Measurements from ENCODE around the gene AP1M1.
A peak's percentile ranks its signal among the peaks of the same experiment; 100 is the strongest.

Gene AP1M1

GRCh38 chr19:16191216-16191908 is 6.3 kb upstream of the AP1M1 start:
- H3K4me3 ChIP-seq (ENCODE audit: low read length): no peak overlapping the region
- no peak for DNase-seq (ENCODE audit: low read depth)
- TF ChIP-seq, protein P1, sequence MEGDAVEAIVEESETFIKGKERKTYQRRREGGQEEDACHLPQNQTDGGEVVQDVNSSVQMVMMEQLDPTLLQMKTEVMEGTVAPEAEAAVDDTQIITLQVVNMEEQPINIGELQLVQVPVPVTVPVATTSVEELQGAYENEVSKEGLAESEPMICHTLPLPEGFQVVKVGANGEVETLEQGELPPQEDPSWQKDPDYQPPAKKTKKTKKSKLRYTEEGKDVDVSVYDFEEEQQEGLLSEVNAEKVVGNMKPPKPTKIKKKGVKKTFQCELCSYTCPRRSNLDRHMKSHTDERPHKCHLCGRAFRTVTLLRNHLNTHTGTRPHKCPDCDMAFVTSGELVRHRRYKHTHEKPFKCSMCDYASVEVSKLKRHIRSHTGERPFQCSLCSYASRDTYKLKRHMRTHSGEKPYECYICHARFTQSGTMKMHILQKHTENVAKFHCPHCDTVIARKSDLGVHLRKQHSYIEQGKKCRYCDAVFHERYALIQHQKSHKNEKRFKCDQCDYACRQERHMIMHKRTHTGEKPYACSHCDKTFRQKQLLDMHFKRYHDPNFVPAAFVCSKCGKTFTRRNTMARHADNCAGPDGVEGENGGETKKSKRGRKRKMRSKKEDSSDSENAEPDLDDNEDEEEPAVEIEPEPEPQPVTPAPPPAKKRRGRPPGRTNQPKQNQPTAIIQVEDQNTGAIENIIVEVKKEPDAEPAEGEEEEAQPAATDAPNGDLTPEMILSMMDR (IDR thresholded peaks at IDR 0.05; ENCODE audit: insufficient read depth, low read depth, low read length, missing control alignments): no peak

DNA sequence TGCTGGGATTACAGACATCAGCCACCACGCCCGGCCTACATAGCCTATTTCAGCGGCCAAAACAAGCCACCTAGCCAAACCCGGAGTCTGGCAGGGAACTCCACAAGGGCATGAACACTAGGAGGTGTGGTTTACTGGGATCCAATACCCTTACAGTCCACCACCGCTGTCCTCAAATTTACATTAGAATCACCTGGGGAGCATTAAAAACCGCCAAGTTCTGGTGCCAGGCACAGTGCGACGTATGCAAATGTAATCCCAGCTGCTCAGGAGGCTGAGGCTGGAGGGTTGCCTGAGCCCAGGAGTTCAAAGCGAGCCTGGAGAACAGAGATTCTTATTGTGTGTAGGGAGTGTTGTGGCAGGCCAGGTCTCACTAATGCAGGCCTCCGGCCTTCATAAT is 4.2 kb upstream of the AP1M1 start:
- no peak for DNase-seq (ENCODE audit: low read depth)
- H3K4me3 ChIP-seq (ENCODE audit: low read length): no peak overlapping the region
- TF ChIP-seq, protein P1 (IDR thresholded peaks at IDR 0.05; ENCODE audit: insufficient read depth, low read depth, low read length, missing control alignments): no peak

- peak overlapping the region; percentile 52 for H3K4me3 ChIP-seq (ENCODE audit: low read length)
- TF ChIP-seq, protein P1 (IDR thresholded peaks at IDR 0.05; ENCODE audit: insufficient read depth, low read depth, low read length, missing control alignments): no peak
- DNase-seq (ENCODE audit: low read depth): peak; percentile 48
These were observed 506 bp upstream of the AP1M1 start for GRCh38 chr19:16197188-16197621.

DNA sequence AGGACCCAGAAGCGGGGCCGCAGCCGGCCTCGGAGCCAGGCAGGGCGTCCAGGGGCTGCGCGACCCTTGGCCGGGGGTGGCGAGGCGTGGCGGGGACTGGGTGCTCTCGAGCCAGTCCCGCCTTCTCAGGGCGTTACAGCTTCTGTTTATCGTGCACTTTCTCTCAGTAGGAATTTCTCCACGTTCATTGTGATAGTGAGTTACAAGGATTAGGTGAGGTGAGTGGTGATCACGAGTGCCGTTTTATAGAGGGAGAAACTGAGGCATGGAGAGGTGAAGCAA is 600 bp downstream of the AP1M1 start:
- TF ChIP-seq, protein P1 (IDR thresholded peaks at IDR 0.05; ENCODE audit: insufficient read depth, low read depth, low read length, missing control alignments): no peak
- peak overlapping the region; percentile 87 for H3K4me3 ChIP-seq (ENCODE audit: low read length)
- no peak for DNase-seq (ENCODE audit: low read depth)

DNA sequence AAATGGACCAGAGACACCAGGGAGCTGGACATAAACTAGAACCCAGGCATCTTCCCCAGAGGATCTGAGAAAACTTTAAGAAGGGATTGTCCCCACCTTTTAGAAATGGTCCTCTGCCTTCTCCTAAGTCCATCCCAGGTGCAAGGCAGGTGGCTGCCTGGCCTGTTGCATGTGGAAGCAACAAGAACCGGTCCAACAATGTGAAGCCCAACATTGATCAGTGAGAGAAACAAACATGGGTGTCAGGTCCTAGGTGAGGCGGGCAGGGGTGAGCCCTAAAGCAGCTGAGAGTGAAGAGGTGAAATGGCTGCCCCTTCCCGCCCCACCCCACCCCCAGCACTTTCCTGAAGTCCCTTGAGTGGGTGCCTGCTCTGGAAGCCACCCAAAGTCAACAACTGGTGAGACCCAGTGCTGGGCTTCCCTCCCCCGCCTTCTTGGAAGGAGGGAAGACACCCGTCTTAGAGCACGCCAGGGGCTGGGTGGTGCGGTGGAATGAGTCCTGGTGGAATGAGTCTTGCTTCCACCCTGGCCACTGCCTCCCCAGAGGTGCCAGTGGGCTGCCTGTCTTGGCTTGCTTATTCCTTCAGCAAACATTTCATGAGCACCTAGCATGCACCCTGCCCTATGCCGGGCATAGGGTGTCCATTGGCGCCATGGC is 1.7 kb downstream of the AP1M1 start:
- H3K4me3 ChIP-seq (ENCODE audit: low read length): no peak overlapping the region
- TF ChIP-seq, protein P1 (IDR thresholded peaks at IDR 0.05; ENCODE audit: insufficient read depth, low read depth, low read length, missing control alignments): no peak
- DNase-seq (ENCODE audit: low read depth): peak; percentile 9

DNA sequence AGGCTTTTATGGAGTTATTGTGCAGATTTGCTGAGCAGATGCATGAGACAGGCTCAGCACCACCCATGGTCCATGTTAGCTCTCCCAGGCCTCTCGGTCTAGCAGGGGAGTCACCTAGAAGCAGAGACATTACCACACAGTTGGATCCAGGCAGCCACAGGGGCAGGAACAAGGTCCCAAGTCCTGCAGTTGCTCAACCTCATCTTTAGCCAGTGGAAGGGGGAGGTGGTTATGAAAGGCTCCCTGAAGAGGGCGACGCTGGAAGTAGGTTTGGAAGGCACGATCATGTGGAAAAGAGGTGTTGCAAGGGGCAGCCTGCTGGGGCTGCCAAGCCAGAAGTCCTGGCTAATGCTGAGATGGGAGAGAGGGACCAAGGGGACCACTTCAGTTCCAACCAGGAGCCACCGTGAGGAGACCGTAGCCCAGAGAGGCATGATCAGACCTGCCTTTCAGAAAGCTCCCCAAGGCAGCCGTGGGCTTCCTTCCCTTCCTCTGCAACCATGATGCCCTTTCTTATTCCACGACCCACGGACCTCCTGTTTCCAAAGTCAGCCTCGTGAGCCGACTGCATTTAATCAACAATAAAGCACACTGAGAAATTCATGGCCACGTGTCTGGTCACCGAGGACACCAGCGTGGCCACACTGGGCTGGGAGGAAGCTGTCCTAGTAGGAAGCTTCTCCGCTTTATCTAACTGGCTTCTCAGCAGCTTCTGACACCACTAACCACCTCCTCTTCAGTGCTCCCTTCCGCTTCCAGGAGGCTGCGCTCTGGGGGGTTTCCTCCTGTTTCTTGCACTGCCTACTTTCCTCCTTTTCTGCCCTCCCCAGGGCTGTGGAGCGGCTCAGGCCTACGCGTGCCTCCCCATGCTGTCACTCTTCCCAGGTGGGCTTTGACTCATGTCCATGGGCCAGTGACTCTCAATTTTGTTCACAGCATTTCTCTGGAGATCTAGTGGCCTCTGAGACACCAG is 2.6 kb downstream of the AP1M1 start:
- no peak overlapping the region for H3K4me3 ChIP-seq (ENCODE audit: low read length)
- peak; percentile 23 for DNase-seq (ENCODE audit: low read depth)
- TF ChIP-seq, protein P1 (IDR thresholded peaks at IDR 0.05; ENCODE audit: insufficient read depth, low read depth, low read length, missing control alignments): no peak
